Parathyroid adenoma (tissue), 2 donors: Measurements from ENCODE around the gene MIA2.

Experiments
- H2AFZ ChIP-seq: fragments of 300-600 bp; sonication (generic); one replicate; pipeline ENCODE4 v1.7.0; 2017; ENCODE audit warnings: antibody characterized with exemption, mild to moderate bottlenecking
- H3K27ac ChIP-seq: fragments of 300-600 bp; sonication (generic); one replicate; pipeline ENCODE4 v1.7.0; 2017
- H3K27me3 ChIP-seq: fragments of 300-600 bp; sonication (generic); one replicate; pipeline ENCODE4 v1.7.0; 2017; ENCODE audit warnings: low read length; ENCODE audit not compliant: control insufficient read depth, insufficient read depth
- H3K36me3 ChIP-seq: fragments of 300-600 bp; sonication (generic); one replicate; pipeline ENCODE4 v1.7.0; 2017; ENCODE audit warnings: low read length; ENCODE audit not compliant: control insufficient read depth, insufficient read depth
- H3K4me1 ChIP-seq: fragments of 300-600 bp; sonication (generic); one replicate; pipeline ENCODE4 v1.7.0; 2017; ENCODE audit warnings: control low read depth
- H3K4me2 ChIP-seq: fragments of 300-600 bp; sonication (generic); one replicate; pipeline ENCODE4 v1.7.0; 2017; ENCODE audit warnings: low read length
- H3K4me3 ChIP-seq: fragments of 300-600 bp; sonication (generic); one replicate; pipeline ENCODE4 v1.7.0; 2017; ENCODE audit warnings: low read depth, low read length
- H3K79me2 ChIP-seq: fragments of 300-600 bp; sonication (generic); one replicate; pipeline ENCODE4 v1.7.0; 2017; ENCODE audit warnings: control low read depth
- H3K9ac ChIP-seq: fragments of 300-600 bp; sonication (generic); one replicate; pipeline ENCODE4 v1.7.0; 2017; ENCODE audit warnings: mild to moderate bottlenecking
- H3K9me3 ChIP-seq: fragments of 300-600 bp; sonication (generic); one replicate; pipeline ENCODE4 v1.7.0; 2017; ENCODE audit warnings: low read length; ENCODE audit not compliant: control insufficient read depth
- TF ChIP-seq, protein P1 (sequence below): fragments of 300-600 bp; sonication (generic); IDR thresholded peaks from one replicate; pipeline ENCODE4 v1.7.0; 2017; ENCODE audit warnings: antibody characterized with exemption, mild to moderate bottlenecking
- donor health status: primary hyperparathyroidism.

Gene MIA2

GRCh38 chr14:39266871-39267607 is 33.3 kb downstream of the MIA2 start:
- Histone ChIP-seq H3K9me3 (no peaks in the 10 kb centered on the region), H3K27ac (peak overlapping the region; percentile 93), H3K36me3 (no peaks in the 10 kb centered on the region), H3K9ac (peak overlapping the region; percentile 16), H3K27me3 (no peaks in the 10 kb centered on the region), H3K79me2 (peaks cover 39% of the 10 kb centered on the region), H3K4me1 (no peaks in the 10 kb centered on the region), H3K4me2 (peak overlapping the region; percentile 83), H3K4me3 (peak overlapping the region; percentile 78), H2AFZ (peak overlapping the region; percentile 87)
- TF ChIP-seq, protein P1, sequence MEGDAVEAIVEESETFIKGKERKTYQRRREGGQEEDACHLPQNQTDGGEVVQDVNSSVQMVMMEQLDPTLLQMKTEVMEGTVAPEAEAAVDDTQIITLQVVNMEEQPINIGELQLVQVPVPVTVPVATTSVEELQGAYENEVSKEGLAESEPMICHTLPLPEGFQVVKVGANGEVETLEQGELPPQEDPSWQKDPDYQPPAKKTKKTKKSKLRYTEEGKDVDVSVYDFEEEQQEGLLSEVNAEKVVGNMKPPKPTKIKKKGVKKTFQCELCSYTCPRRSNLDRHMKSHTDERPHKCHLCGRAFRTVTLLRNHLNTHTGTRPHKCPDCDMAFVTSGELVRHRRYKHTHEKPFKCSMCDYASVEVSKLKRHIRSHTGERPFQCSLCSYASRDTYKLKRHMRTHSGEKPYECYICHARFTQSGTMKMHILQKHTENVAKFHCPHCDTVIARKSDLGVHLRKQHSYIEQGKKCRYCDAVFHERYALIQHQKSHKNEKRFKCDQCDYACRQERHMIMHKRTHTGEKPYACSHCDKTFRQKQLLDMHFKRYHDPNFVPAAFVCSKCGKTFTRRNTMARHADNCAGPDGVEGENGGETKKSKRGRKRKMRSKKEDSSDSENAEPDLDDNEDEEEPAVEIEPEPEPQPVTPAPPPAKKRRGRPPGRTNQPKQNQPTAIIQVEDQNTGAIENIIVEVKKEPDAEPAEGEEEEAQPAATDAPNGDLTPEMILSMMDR = no peak

GRCh38 chr14:39267608-39268005 is 33.9 kb downstream of the MIA2 start:
- peak overlapping the region; percentile 87 for H2AFZ ChIP-seq
- H3K4me3 ChIP-seq = peak overlapping the region; percentile 78
- H3K4me2 ChIP-seq = peak overlapping the region; percentile 83
- H3K36me3 ChIP-seq = no peaks in the 10 kb centered on the region
- peaks cover 44% of the 10 kb centered on the region for H3K79me2 ChIP-seq
- TF ChIP-seq, protein P1 = no peak
- H3K9me3 ChIP-seq = no peaks in the 10 kb centered on the region
- H3K27me3 ChIP-seq = no peaks in the 10 kb centered on the region
- H3K4me1 ChIP-seq = no peaks in the 10 kb centered on the region
- peak overlapping the region; percentile 16 for H3K9ac ChIP-seq
- peak overlapping the region; percentile 93 for H3K27ac ChIP-seq

- H3K9ac ChIP-seq = no peak overlapping the region
Measured at GRCh38 chr14:39268393-39268792, 34.7 kb downstream of the MIA2 start.

DNA sequence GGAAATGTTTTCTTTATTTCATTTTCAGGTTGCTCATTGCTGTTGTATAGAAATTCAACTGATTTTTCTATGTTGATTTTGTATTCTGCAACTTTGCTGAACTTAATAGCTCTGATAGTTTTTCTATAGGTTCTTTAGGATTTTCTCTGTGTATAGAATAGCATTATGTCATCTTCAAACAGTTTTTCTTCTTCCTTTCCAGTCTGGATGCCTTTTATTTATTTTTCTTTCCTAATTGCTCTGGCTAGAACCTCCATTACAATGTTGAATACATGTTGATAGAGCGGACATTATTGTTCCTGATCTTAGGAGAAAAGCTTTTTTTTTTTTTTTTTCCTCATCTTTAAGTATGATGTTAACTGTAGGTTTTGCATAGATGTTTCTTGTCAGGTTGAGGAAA is 39.2 kb downstream of the MIA2 start:
- Histone ChIP-seq H3K9me3 (no peaks in the 10 kb centered on the region), H2AFZ (no peak overlapping the region), H3K4me1 (no peaks in the 10 kb centered on the region), H3K27ac (no peak overlapping the region), H3K4me2 (no peak overlapping the region), H3K4me3 (no peak overlapping the region), H3K79me2 (peaks cover 51% of the 10 kb centered on the region), H3K36me3 (no peaks in the 10 kb centered on the region), H3K27me3 (no peaks in the 10 kb centered on the region), H3K9ac (no peak overlapping the region)
- TF ChIP-seq, protein P1 = no peak

More at GRCh38 chr14:39268393-39268792, 34.7 kb downstream of the MIA2 start:
- no peak overlapping the region for H2AFZ ChIP-seq
- TF ChIP-seq, protein P1 = no peak
- no peaks in the 10 kb centered on the region for H3K27me3 ChIP-seq
- no peak overlapping the region for H3K27ac ChIP-seq
- no peaks in the 10 kb centered on the region for H3K36me3 ChIP-seq
- H3K4me2 ChIP-seq = peak overlapping the region; percentile 83
- peaks cover 51% of the 10 kb centered on the region for H3K79me2 ChIP-seq
- no peaks in the 10 kb centered on the region for H3K9me3 ChIP-seq
- peak overlapping the region; percentile 78 for H3K4me3 ChIP-seq
- no peaks in the 10 kb centered on the region for H3K4me1 ChIP-seq

GRCh38 chr14:39275395-39275794 is 41.7 kb downstream of the MIA2 start:
- Histone ChIP-seq H3K9me3 (no peaks in the 10 kb centered on the region), H3K9ac (no peak overlapping the region), H3K4me2 (no peak overlapping the region), H3K27me3 (no peaks in the 10 kb centered on the region), H3K4me3 (no peak overlapping the region), H3K27ac (no peak overlapping the region), H2AFZ (no peak overlapping the region), H3K36me3 (no peaks in the 10 kb centered on the region), H3K79me2 (peaks cover 35% of the 10 kb centered on the region), H3K4me1 (no peaks in the 10 kb centered on the region)
- TF ChIP-seq, protein P1 = no peak
